ENCODE measurements around the gene SLC25A39.
A peak's percentile ranks its signal among the peaks of the same experiment; 100 is the strongest.
"Not testable (repeated sequence)": the region's sequence is repeated elsewhere in the genome, so short reads cannot be mapped to it uniquely, and the experiment has no call there.

SLC25A39 gene, protein sequence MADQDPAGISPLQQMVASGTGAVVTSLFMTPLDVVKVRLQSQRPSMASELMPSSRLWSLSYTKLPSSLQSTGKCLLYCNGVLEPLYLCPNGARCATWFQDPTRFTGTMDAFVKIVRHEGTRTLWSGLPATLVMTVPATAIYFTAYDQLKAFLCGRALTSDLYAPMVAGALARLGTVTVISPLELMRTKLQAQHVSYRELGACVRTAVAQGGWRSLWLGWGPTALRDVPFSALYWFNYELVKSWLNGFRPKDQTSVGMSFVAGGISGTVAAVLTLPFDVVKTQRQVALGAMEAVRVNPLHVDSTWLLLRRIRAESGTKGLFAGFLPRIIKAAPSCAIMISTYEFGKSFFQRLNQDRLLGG

DNA sequence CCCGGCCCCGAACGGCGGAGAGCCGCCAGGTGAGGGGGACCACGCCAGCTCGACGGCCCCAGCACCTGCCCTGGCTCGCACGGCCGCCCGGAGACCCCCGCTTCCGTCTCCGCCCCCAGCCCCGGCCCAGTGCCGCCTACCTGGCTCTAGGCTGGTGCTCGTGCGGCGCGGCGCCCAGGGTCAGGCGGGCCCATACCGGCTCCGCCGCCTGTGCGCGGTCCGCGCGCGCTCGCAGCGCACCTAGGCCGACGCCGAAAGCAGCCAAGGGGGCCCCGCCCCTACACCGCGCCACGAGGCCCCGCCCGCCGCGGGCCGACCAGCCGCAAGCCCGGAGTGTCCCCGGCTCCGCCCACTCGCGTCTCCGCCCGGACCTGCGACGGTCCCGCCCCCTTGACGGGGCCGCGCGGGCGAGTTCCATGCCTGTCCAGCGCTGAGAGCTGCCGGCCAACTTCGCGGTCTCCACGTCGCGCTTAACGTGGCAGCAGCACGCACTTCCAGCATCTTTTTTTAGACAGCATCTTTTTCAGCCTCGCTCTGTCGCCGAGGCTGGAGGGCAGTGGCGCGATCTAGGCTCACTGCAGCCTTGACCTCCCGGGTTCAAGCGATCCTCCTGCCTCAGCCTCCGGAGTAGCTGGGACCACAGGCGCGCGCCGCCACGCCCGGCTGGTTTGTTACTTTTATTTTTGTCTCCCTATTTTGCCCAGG lies at the start of gene SLC25A39:
SLC25A39 (minus strand) TSS at position 253 of the 705 bp plus-strand sequence. CDS start 1,261 bp downstream, outside the sequence.
- peak; percentile 96 for DNase-seq (ENCODE audit: low spot score)

DNA sequence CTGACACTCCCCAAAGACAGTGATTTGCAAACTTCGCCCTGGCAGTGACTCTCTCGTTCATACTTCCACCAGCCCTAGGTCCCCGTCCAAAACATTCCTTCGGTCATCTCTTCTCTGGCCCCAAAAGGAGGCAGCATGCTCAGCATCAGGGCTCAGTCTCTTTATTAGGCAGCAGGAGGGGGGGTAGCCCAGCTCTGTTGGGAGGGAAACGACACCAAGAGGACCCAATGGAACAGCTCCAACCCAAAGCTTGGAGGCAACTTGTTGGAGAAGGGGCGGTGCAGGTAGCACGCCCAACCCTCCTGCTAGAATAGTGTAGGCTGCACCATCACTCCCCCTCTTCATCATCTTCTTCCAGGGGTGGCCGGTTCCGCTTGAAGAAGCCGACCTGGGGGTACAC lies 47.4 kb upstream of the SLC25A39 start:
- no peak for DNase-seq (ENCODE audit: low spot score)

DNA sequence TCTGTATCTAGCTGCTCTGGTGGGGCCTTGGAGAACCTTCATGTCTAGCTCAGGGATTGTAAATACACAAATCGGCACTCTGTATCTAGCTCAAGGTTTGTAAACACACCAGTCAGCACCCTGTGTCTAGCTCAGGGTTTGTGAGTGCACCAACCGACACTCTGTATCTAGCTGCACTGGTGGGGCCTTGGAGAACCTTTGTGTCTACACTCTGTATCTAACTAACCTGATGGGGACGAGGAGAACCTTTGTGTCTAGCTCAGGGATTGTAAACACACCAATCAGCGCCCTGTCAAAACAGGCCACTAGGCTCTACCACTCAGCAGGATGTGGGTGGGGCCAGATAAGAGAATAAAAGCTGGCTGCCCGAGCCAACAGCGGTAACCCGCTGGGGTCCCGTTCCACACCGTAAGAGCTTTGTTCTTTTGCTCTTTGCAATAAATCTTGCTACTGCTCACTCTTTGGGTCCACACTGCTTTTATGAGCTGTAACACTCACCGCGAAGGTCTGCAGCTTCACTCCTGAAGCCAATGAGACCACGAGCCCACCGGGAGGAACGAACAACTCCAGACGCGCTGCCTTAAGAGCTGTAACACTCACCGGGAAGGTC lies 44.9 kb upstream of the SLC25A39 start:
- DNase-seq (ENCODE audit: low spot score), result not testable (repeated sequence)

DNA sequence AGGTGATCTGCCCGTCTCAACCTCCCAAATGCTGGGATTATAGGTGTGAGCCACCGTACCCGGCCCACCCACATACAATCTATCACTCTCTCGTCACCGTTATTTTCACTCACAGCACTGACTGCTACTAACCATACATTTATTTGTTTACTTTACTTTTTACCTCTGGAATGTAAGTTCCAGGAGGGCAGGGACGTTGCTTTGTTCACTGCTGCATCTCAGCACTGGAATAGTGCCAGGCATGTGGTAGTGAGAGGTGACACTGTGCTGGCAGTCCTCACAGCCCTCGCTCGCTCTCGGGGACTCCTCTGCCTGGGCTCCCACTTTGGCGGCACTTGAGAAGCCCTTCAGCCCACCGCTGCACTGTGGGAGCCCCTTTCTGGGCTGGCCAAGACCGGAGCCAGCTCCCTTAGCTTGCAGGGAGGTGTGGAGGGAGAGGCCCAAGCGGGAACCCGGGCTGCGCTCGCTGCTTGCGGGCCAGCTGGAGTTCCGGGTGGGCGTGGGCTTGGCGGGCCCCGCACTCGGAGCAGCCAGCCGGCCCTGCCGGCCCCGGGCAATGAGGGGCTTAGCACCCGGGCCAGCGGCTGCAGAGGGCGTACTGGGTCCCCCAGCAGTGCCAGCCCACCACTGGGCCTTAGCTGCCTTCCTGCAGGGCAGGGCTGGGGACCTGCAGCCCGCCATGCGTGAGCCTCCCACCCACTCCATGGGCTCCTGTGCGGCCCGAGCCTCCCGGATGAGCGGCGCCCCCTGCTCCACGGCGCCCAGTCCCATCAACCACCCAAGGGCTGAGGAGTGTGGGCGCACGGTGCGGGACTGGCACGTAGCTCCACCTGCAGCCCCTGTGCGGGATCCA lies 44.0 kb upstream of the SLC25A39 start:
- DNase-seq (ENCODE audit: low spot score), result not testable (repeated sequence)

DNA sequence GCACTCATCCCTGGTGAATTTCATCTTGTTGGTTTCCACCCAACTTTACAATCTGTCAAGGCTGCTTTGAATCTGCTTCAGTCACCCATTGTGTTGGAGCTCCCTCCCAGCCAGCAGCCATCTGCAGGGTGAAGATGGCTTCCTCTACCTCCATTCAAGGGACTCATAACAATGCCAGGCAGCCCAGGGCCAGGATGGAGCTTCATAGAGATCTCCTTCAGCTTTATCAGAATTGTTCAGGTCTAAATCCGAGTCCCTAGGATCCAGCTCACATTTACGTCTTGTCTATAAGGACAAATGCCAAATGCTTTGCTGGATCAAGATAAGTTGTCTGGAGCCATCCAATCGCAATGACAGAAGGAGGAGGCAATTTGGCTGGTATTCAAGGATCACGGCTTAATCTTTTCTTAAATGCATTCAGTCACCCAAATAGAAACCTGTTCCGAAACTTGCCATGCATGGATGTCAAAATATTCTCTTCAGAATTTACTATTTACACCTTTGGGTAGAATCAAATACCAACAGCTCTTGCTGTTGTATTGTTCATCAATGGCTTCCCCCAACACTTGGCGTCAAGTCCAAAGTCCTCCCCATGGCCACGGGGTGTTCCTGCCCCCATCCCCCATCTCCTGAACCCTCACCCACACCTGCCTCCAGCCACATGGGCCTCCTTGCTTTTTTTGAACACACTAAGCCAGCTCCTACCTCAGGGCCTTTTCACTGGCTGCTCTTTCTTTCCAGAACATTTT lies 42.8 kb upstream of the SLC25A39 start:
- DNase-seq (ENCODE audit: low spot score), result no peak

DNA sequence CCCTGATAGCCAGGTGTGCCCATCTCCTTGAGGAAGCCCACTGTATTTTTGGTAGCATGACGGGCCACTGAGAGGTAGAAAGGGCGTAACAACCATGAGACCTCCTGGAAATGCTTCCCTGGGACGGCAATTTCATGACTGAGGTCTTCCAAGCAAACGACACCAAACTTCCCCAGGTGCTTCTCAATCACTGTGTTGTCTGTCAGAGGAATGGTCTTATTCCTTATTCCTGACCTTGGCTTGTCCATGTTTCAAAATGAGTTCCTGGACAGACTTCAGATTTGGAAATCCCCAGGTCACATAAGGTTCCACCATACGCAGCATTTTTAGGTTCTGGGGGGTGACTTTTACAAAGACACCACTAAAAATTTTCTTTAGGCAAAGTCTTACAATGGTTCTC lies 40.4 kb upstream of the SLC25A39 start:
- DNase-seq (ENCODE audit: low spot score), result not testable (repeated sequence)

DNA sequence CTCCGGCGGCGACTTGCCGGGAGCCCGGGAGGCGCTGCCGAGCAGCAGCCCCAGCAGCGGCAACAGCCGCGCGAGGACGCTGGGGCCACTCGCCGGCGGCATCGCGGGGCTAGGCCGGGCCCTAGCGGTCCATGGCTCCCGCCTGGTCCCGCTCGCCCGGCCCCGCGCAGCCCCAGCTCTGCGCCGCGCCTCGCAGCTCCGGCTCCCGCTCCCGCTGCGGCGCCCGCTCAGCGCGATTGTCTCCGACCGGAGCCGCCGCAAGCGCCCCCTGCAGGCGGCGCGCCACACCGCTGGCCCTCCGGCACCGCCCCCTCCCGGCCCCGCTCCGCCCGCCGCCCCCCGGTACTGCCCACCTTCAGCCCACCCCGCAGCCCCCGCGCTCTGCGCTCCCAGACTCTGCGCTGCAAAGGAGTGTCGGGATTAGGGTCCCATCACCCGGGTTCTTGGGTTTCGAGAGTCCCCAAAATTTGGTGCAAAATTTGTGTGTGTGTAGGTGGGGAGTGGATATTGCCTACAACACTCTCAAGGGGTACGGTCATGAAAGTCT lies 39.1 kb upstream of the SLC25A39 start, which contains the start of gene FAM171A2:
FAM171A2 (minus strand) TSS at position 241 of the 547 bp plus-strand sequence; CDS start at position 102, 139 bp downstream.
- peak; percentile 71 for DNase-seq (ENCODE audit: low spot score)

DNA sequence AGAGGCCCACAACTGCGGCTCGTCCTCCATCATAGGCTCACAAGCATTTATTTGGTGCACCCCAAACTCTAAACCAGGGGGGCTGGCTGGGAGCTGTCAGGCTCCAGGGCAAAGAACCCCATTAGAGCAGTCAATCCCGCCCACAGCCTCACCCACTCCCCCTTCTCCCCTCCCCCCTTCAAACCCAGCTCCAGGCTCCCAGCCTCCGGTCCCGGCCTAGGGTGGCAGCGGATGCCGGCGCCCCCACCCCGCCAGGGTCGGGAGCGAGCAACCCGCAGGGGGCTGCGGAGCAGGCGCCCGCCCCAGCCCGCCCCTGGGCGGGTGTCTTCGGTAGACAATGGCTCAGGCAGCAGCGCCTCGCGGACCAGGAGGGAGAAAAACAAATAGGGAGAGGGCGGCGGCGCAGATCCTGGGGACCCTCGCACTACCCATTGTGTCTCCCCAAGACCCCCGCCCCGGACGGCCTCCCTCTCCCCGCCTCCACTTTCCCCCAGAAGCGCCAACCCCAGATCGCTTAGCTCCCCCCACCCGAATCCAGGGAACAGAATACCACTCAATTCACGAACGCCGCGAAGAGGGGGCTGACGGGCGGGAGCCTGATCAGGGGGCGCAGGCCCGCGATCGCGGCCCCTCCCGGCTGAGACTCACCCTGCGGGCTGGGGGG lies 38.5 kb upstream of the SLC25A39 start:
- no peak for DNase-seq (ENCODE audit: low spot score)

DNA sequence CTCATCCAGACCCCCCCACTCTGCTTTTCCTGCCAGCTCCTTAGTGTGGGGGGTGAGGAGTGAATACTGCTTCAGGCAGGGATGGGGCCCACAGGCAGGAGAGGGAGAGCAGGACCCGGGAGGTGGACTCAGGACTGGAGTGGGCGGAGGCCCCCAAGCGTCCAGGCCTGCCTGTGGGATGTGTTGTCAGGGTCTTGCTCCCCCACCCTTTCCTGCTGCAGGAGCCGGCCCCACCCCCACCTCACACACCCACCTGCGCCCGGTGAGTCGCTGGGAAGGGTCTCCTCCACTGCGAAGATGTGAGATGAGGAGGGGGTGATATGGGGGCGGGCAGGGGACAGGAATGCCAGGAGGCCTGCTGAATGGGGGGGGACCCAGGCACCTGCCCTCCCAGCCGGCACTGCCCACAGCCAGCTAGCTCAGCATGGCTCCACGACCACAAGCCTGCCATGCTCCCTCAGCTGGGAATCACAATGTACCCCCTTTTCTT lies 37.9 kb upstream of the SLC25A39 start:
- DNase-seq (ENCODE audit: low spot score), result no peak

DNA sequence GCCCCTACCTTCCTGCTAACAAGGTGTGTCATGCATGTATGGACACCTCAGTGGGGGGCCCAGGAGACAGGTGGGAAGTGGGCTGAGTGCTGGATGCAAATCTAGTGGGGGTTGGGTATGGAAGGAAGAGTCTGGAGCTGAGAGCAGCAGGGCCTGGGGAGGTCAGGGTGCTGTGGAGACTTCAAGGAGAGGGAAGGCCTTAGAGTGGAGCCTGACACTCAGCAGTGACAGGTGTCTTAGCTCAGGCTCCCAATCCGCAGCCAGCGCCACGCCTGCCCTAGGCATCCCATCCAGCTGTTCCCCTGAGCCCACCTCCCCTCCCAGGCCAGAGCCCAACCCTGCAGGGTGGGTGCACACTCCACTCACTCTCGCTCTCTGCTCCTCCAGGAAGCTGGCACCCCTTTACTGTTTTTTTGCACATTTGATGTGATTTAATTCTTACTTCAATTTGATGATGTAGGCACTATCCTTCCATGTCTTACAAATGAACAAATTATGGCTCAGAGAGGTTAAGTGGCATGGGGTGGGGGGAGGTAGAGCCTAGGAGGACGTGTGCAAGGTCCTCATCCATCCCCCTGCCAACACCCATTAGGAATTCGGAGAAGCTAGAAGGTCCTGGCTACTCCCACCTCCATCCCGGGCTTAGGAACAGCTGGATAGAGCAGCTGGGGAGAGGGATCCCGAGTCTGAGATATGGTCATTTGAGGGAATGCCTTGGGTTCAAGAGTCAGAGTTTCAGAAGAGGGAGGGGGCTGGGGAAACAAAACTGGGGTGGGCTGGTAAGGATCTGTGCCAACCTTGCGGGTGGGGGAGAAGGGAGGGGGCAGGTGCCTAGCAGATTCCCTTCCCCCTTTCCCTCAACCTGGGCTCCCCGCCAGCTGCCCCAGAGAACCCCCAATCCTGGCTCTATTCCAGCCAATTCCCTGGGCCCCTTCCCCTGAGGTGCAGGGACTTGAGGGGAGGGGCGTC lies 37.0 kb upstream of the SLC25A39 start:
- DNase-seq (ENCODE audit: low spot score), result no peak

DNA sequence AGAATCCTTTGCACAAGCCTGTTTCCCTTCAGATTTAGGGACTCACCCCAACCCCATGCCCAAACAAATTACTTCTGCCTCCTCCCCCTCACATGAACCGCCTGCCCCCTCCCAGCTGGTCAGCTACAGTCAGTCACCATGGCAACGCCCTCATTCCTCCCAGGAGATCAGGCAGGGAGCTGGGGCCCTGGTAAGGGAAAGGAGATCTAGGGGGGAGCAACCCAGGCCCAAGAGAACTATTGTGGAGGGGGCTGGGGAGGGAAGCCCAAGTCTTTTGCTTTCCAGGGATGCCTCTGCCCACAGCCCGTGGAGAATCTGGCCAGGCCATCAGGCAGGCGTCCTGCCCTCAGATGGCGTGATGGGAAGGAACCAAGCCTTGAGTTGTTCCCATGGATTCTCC lies 36.2 kb upstream of the SLC25A39 start:
- no peak for DNase-seq (ENCODE audit: low spot score)

DNA sequence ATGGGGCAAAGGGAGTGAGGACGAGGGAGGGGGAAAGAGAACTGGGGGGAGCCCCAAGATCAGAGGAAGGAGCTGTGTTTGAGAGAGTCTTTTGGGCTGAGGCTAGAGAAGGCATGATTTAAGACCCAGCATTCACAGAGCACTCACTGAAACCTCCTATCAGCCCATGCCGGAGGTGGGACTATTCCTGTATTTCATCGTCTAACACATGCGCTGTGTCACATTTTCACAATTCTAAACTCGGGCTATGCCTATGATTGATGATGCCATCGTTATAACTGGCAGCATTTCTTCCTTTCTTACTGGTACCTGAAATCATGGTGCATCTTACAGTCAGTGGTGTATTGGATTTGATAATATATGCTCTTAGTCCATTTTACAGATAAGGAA lies 35.5 kb upstream of the SLC25A39 start:
- DNase-seq (ENCODE audit: low spot score), result no peak

DNA sequence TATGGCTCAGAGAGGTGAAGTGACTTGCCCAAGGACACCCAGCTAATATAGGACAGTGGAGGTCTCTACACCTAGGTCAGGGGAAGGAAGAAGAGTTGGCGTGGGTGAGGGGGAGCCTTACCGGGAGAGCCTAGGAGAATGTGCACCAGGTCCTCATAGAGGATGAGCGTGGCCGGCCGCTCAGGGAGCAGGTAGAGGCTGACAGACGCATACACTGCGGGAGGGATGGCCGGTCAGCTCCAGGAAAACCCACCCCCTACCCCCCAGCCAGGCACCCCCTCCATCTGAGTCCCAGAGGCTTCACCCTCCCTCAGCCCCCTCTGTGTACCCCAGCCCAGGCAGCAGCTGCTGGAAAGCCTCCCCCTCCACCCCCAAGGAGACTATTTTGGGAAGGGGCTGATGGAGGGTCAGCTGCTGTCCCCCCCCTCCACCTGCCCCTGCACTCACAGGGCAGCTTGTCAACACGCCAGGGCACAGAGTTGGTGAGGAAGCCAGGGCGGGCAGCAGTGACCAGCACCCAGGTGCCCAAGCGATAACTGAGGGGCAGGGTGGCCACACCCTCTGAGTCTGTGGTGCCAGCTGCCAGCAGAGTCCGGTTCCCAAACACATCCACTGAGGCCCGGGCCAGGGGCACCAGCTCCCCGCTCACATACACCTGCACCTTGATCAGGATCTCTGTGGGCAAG lies 35.0 kb upstream of the SLC25A39 start:
- DNase-seq (ENCODE audit: low spot score), result no peak

DNA sequence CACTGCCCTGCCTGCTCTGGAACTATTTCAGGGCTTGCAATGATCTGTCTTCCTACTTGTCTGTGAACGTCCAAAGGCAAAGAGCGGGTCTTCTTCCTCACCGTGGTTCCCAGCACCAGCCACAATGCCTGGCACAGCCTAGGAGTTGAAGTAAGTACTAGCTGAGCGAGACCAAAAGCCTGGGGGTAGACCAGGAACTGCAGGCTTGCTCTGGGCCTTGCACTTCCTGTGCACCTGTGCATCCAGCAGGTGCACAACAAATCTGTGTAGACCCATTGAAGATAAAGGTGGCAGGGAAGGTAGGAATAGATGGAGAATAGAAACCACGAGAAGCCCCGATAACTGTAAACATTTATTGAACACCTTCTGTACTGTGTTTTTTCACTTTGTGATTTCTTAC lies 34.4 kb upstream of the SLC25A39 start:
- no peak for DNase-seq (ENCODE audit: low spot score)

DNA sequence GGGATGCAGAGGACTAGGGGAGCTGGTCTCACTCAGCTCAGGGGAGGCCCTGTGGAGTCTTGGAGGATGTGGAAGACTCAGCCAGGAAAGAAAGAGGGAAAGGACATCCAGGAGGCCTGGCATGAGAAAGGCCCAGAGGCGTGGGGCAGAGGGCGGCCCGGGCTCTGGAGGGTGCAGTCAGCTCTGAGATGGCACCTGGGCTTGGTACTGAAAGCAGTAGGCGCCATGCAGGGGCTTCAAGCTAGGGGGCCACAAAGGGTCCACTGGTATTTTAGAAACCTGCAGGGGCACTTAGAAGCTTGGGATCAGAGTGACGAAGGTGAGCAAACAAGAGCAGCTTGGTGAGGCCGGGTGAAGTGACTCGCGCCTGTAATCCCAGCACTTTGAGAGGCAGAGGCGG lies 33.4 kb upstream of the SLC25A39 start:
- DNase-seq (ENCODE audit: low spot score), result no peak

DNA sequence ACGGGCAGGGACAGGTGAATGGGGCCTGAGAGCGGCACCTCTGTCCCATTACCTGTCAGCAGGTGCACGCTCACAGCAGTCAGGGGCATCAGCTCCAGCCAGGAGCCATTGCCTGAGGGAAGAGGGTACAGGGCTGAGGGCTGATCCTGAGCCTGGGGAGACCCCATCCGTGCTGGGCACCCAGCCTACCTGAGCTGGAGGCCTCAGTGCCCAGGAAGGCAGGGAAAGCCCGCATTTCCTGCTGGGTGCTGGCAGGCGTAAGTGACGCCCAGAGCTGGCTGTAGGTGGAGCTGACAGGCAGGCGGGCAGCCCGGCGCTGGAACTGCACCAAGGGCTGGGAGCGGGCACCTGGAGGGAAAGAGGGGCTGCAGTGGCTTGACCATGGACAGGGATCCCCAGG lies 31.6 kb upstream of the SLC25A39 start:
- DNase-seq (ENCODE audit: low spot score), result no peak

DNA sequence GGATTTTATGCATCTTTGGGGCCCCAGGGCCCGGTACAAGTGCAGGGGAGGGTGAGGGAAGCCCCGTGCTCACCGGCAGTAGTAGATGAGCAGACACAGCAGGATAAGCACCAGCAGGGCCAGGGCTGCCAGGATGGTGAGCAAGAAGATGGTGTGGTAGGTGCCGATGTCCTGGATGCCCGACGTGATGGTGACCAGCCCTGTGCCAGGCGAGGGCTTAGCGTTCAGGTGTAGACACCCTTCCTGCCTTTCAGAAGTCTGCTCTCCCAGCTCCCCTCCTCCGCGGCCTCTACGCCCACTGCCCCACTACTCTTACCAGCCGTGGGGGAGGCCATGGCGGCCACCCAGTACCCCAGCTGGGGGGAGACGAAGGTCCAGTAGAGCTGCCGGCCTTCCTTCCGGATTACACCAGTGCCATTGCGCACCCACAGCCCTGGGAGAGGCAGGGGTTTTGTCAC lies 31.0 kb upstream of the SLC25A39 start:
- no peak for DNase-seq (ENCODE audit: low spot score)

All from LoVo (cell line).